ENCODE measurements around the gene EIF5A. TPM values are rescaled to one million over a fixed set of nuclear protein-coding genes. Genes with fewer than 3 reads are reported as not detected.

Gene EIF5A
- 839 and 914 TPM in 2 replicates for total RNA-seq (2014; rRNA removed; shearing (Covaris generic))
- polyA plus RNA-seq (2015; cell fraction: cytosol; rRNA removed) = 1,162 and 1,219 TPM in 2 replicates
- polyA plus RNA-seq (2015; cell fraction: nucleus; rRNA removed) = 294 and 354 TPM in 2 replicates

- in situ Hi-C loops (cut with HindIII; ENCODE audit: low pct_unique_long_range_greater_than_20kb, low sequenced_read_pairs) = no loop called here
- peak; percentile 100 for DNase-seq (ENCODE audit: low read depth, low spot score)
Observed at GRCh38 chr17:7306911-7307685, at the start of gene EIF5A. EIF5A (plus strand) TSS chr17:7307628; CDS start chr17:7309636, 2,008 bp downstream.

- peak; percentile 73 for DNase-seq (ENCODE audit: low read depth, low spot score)
- in situ Hi-C loops (cut with HindIII; ENCODE audit: low pct_unique_long_range_greater_than_20kb, low sequenced_read_pairs) = no loop called here
Observed at GRCh38 chr17:7258731-7259554, 48.5 kb upstream of the EIF5A start.

- in situ Hi-C loops (cut with HindIII; ENCODE audit: low pct_unique_long_range_greater_than_20kb, low sequenced_read_pairs) = no loop called here
- DNase-seq (ENCODE audit: low read depth, low spot score) = no peak
Observed at GRCh38 chr17:7259555-7259889, 47.9 kb upstream of the EIF5A start.

GRCh38 chr17:7260151-7260550, 47.3 kb upstream of the EIF5A start:
- in situ Hi-C loops (cut with HindIII; ENCODE audit: low pct_unique_long_range_greater_than_20kb, low sequenced_read_pairs) = no loop called here
- DNase-seq (ENCODE audit: low read depth, low spot score) = no peak

GRCh38 chr17:7260651-7261378, 46.6 kb upstream of the EIF5A start:
- in situ Hi-C loops (cut with HindIII; ENCODE audit: low pct_unique_long_range_greater_than_20kb, low sequenced_read_pairs) = no loop called here

GRCh38 chr17:7261379-7262191, 45.8 kb upstream of the EIF5A start:
- in situ Hi-C loops (cut with HindIII; ENCODE audit: low pct_unique_long_range_greater_than_20kb, low sequenced_read_pairs) = no loop called here
- DNase-seq (ENCODE audit: low read depth, low spot score) = no peak

More at GRCh38 chr17:7260651-7261378, 46.6 kb upstream of the EIF5A start:
- no peak for DNase-seq (ENCODE audit: low read depth, low spot score)

- DNase-seq (ENCODE audit: low read depth, low spot score) = no peak
- in situ Hi-C loops (cut with HindIII; ENCODE audit: low pct_unique_long_range_greater_than_20kb, low sequenced_read_pairs) = no loop called here
Observed at GRCh38 chr17:7262192-7262934, 45.1 kb upstream of the EIF5A start, which contains the start of gene CLDN7. CLDN7 (minus strand) TSS chr17:7262478; CDS start chr17:7262043, 435 bp downstream.

GRCh38 chr17:7262935-7263800, 44.3 kb upstream of the EIF5A start:
- DNase-seq (ENCODE audit: low read depth, low spot score) = no peak
- in situ Hi-C loops (cut with HindIII; ENCODE audit: low pct_unique_long_range_greater_than_20kb, low sequenced_read_pairs) = no loop called here

GRCh38 chr17:7263801-7264078, 43.7 kb upstream of the EIF5A start:
- DNase-seq (ENCODE audit: low read depth, low spot score) = no peak
- in situ Hi-C loops (cut with HindIII; ENCODE audit: low pct_unique_long_range_greater_than_20kb, low sequenced_read_pairs) = no loop called here

- in situ Hi-C loops (cut with HindIII; ENCODE audit: low pct_unique_long_range_greater_than_20kb, low sequenced_read_pairs) = no loop called here
- no peak for DNase-seq (ENCODE audit: low read depth, low spot score)
Observed at GRCh38 chr17:7266784-7267183, 40.6 kb upstream of the EIF5A start.

GRCh38 chr17:7279448-7279847, 28.0 kb upstream of the EIF5A start:
- DNase-seq (ENCODE audit: low read depth, low spot score) = no peak
- in situ Hi-C loops (cut with HindIII; ENCODE audit: low pct_unique_long_range_greater_than_20kb, low sequenced_read_pairs) = no loop called here

- peak; percentile 84 for DNase-seq (ENCODE audit: low read depth, low spot score)
- in situ Hi-C loops (cut with HindIII; ENCODE audit: low pct_unique_long_range_greater_than_20kb, low sequenced_read_pairs) = no loop called here
Observed at GRCh38 chr17:7280519-7281073, 26.8 kb upstream of the EIF5A start.

- peak; percentile 97 for DNase-seq (ENCODE audit: low read depth, low spot score)
- in situ Hi-C loops (cut with HindIII; ENCODE audit: low pct_unique_long_range_greater_than_20kb, low sequenced_read_pairs) = no loop called here
Observed at GRCh38 chr17:7281074-7281952, 26.1 kb upstream of the EIF5A start, which contains the start of gene SLC2A4. SLC2A4 (plus strand) TSS chr17:7281718; CDS start chr17:7281935, 217 bp downstream.

GRCh38 chr17:7281953-7282751, 25.3 kb upstream of the EIF5A start:
- DNase-seq (ENCODE audit: low read depth, low spot score) = no peak
- in situ Hi-C loops (cut with HindIII; ENCODE audit: low pct_unique_long_range_greater_than_20kb, low sequenced_read_pairs) = no loop called here

All from SK-MEL-5 (cell line).